Spleen (tissue), 11 donors: ENCODE results near the gene DRGX. TPM values are rescaled to one million over a fixed set of nuclear protein-coding genes. Genes with fewer than 3 reads are reported as not detected.

ENCODE experiments used
- DNase-seq: peaks from one replicate; pipeline ENCODE4 v3.0.0-alpha.2; 2020
- H3K27ac ChIP-seq, 8 donors: fragments of 200-600 bp; sonication (generic) in 7 of 8; 1 replicate in 4 of 8; 2 replicates in 4 of 8; pipeline versions ENCODE4 v1.5.0 to v1.8.0; 2016 to 2021; ENCODE audit warnings: inconsistent platforms in 4 of 8, mild to moderate bottlenecking in 4 of 8, moderate library complexity in 1 of 8
- H3K27me3 ChIP-seq, 7 donors: fragments of 200-600 bp; sonication (generic) in 6 of 7; replicated peaks in 1 of 7; 1 replicate in 4 of 7; 2 replicates in 3 of 7; pipeline versions ENCODE4 v1.5.0 to v1.8.0; 2016 to 2021; ENCODE audit warnings: inconsistent platforms in 3 of 7, mild to moderate bottlenecking in 1 of 7
- H3K36me3 ChIP-seq, 6 donors: fragments of 200-600 bp; sonication (generic) in 5 of 6; 1 replicate in 4 of 6; 2 replicates in 2 of 6; pipeline versions ENCODE4 v1.5.0 to v1.8.0; 2016 to 2021; ENCODE audit warnings: inconsistent platforms in 2 of 6
- H3K4me1 ChIP-seq, 6 donors: fragments of 200-600 bp; sonication (generic) in 5 of 6; 1 replicate in 3 of 6; 2 replicates in 3 of 6; pipeline versions ENCODE4 v1.5.0 to v1.8.0; 2016 to 2021; ENCODE audit warnings: inconsistent platforms in 3 of 6
- H3K4me3 ChIP-seq, 8 donors: fragments of 200-600 bp; sonication (generic) in 7 of 8; 1 replicate in 4 of 8; 2 replicates in 4 of 8; pipeline versions ENCODE4 v1.5.0 to v1.8.0; 2016 to 2021; ENCODE audit warnings: inconsistent platforms in 4 of 8, mild to moderate bottlenecking in 4 of 8, moderate library complexity in 2 of 8
- H3K9me3 ChIP-seq, 8 donors: fragments of 200-600 bp; sonication (generic) in 7 of 8; 1 replicate in 4 of 8; 2 replicates in 4 of 8; pipeline versions ENCODE4 v1.5.0 to v1.8.0; 2016 to 2021; ENCODE audit warnings: inconsistent platforms in 4 of 8
- CTCF ChIP-seq, 11 experiments: fragments of 200-600 bp in 7 of 11; fragments of 450-650 bp in 4 of 11; sonication (generic) in 4 of 11; IDR thresholded peaks in 8 of 11; conservative IDR thresholded peaks in 3 of 11; 1 replicate in 7 of 11; 2 replicates in 4 of 11; pipeline versions ENCODE4 v1.4.0 to v1.8.0; 2016 to 2021; ENCODE audit warnings: antibody characterized with exemption in 11 of 11, inconsistent platforms in 4 of 11, mild to moderate bottlenecking in 1 of 11
- POLR2A ChIP-seq, 3 donors: fragments of 450-650 bp; IDR thresholded peaks; one replicate each; pipeline ENCODE4 v1.5.1; 2017; ENCODE audit warnings: antibody characterized with exemption in 3 of 3, mild to moderate bottlenecking in 1 of 3
- POLR2AphosphoS5 ChIP-seq, 3 donors: sonication (generic); formaldehyde crosslinking; IDR thresholded peaks; one replicate each; pipeline ENCODE4 v1.5.1; 2017; ENCODE audit warnings: antibody characterized with exemption in 3 of 3
- WGBS, 5 donors: extraction: QIAGEN DNeasy Blood & Tissue Kit in 3 of 5; methylation state at CpG; one replicate each; pipeline versions ENCODE4 v1.1.5 to v1.1.7; 2013 to 2018; 5-methylcytosine and 5-hydroxymethylcytosine counted together
- intact Hi-C: fragments of 100-400 bp; cut with DNase I; formaldehyde crosslinking; loops from one replicate; pipeline ENCODE4 v1.15.0; 2023; ENCODE audit warnings: low total_unique reads
- polyA plus RNA-seq, 3 donors: library from polyadenylated mRNA; stranded (reverse); fragments of 200-250 nt; gene quantifications; one replicate each; pipeline ENCODE4 v1.2.1, GENCODE V29; 2013
- total RNA-seq, 7 donors: library from RNA; depleted of rRNA in 3 of 7; stranded (reverse); fragments of >200 nt in 3 of 7; fragmentation: NEBNext Ultra II Directional in 4 of 7; extraction: Animal tissue kit (Norgen Biotek cat#: 25700) in 4 of 7; gene quantifications; one replicate each; pipeline versions ENCODE4 v1.1.0 to v1.2.1, GENCODE V29; 2016 to 2021
- donor health status: healthy with polysubstance abuse.
- donor health status: DM: no; HTN: no; CAD: no; lungs with moderate emphysema.
- donor health status: DM: no; HTN: no; CAD: no.
- donor health status: Bipolar disorder and iron deficiency.
- donor health status: healthy.
- donor health status: DM: no; HTN: no; CAD: no.
- donor health status: DM: yes; HTN: yes; CAD: no.

DRGX gene
- total and polyA plus RNA-seq, 10 donors: 0.03 to 0.11 TPM; not detected in 8

- H3K36me3 ChIP-seq: no peaks in the 10 kb centered on the region
- H3K4me3 ChIP-seq: no peak overlapping the region
- H3K4me1 ChIP-seq: no peaks in the 10 kb centered on the region
- 83 to 95% (median 89%) methylated on average over 5 to 6 of the region's 6 CpGs; no CpG with 5 or more reads in 1 of the 5 donors for WGBS, 5 donors
- peaks cover 0 to 14% (median 0%) of the 10 kb centered on the region in 7 donors for H3K27me3 ChIP-seq
- no peak overlapping the region for H3K27ac ChIP-seq
- intact Hi-C loops: no loop called here
- H3K9me3 ChIP-seq: no peaks in the 10 kb centered on the region
- DNase-seq: no peak
- no peak for TF ChIP-seq POLR2A (IDR thresholded peaks at IDR 0.05)
- TF ChIP-seq POLR2AphosphoS5 (IDR thresholded peaks at IDR 0.05): no peak
- TF ChIP-seq CTCF (IDR thresholded peaks at IDR 0.05 in 8 of 11, conservative IDR thresholded peaks at IDR 0.05 in 3 of 11): no peak
These were observed 22.1 kb upstream of the DRGX start for GRCh38 chr10:49418053-49418326.

GRCh38 chr10:49417311-49418052, 21.6 kb upstream of the DRGX start:
- H3K4me3 ChIP-seq: no peak overlapping the region
- DNase-seq: no peak
- WGBS, 5 donors: 86 to 89% (median 88%) methylated on average over 21 to 29 of the region's 29 CpGs
- intact Hi-C loops: no loop called here
- H3K27ac ChIP-seq: no peak overlapping the region
- no peaks in the 10 kb centered on the region for H3K9me3 ChIP-seq
- H3K27me3 ChIP-seq: peaks cover 0 to 16% (median 0%) of the 10 kb centered on the region in 7 donors
- no peaks in the 10 kb centered on the region for H3K4me1 ChIP-seq
- H3K36me3 ChIP-seq: no peaks in the 10 kb centered on the region
- TF ChIP-seq POLR2A (IDR thresholded peaks at IDR 0.05) (no peak), POLR2AphosphoS5 (IDR thresholded peaks at IDR 0.05) (no peak), CTCF (IDR thresholded peaks at IDR 0.05 in 8 of 11, conservative IDR thresholded peaks at IDR 0.05 in 3 of 11) (no peak)

- no peaks in the 10 kb centered on the region for H3K4me1 ChIP-seq
- TF ChIP-seq POLR2A (IDR thresholded peaks at IDR 0.05) (no peak), CTCF (IDR thresholded peaks at IDR 0.05 in 8 of 11, conservative IDR thresholded peaks at IDR 0.05 in 3 of 11) (no peak), POLR2AphosphoS5 (IDR thresholded peaks at IDR 0.05) (no peak)
- peaks cover 0 to 30% (median 0%) of the 10 kb centered on the region in 7 donors for H3K27me3 ChIP-seq
- 69 to 86% (median 78%) methylated on average over 2 of the region's 2 CpGs for WGBS, 5 donors
- DNase-seq: no peak
- no peaks in the 10 kb centered on the region for H3K9me3 ChIP-seq
- no peak overlapping the region for H3K27ac ChIP-seq
- H3K4me3 ChIP-seq: no peak overlapping the region
- intact Hi-C loops: no loop called here
- H3K36me3 ChIP-seq: no peaks in the 10 kb centered on the region
These were observed 20.0 kb upstream of the DRGX start for GRCh38 chr10:49415846-49416245.

- Histone ChIP-seq H3K27ac (no peak overlapping the region), H3K4me1 (no peaks in the 10 kb centered on the region), H3K4me3 (no peak overlapping the region), H3K9me3 (no peaks in the 10 kb centered on the region), H3K36me3 (no peaks in the 10 kb centered on the region), H3K27me3 (peaks cover 0 to 37% (median 0%) of the 10 kb centered on the region in 7 donors)
- no peak for TF ChIP-seq POLR2A (IDR thresholded peaks at IDR 0.05)
- TF ChIP-seq POLR2AphosphoS5 (IDR thresholded peaks at IDR 0.05): no peak
- no peak for TF ChIP-seq CTCF (IDR thresholded peaks at IDR 0.05 in 8 of 11, conservative IDR thresholded peaks at IDR 0.05 in 3 of 11)
- WGBS, 5 donors: 77 to 88% (median 86%) methylated on average over 7 of the region's 7 CpGs
- no peak for DNase-seq
- intact Hi-C loops: no loop called here
These were observed 19.2 kb upstream of the DRGX start for GRCh38 chr10:49415109-49415508.
